NCI-H146 treated with DMSO at 0.1 percent for 48 hours (cell line): ENCODE measurements around the gene FBLN7.
A peak's percentile ranks its signal among the peaks of the same experiment; 100 is the strongest.
"Not testable (repeated sequence)": the region's sequence is repeated elsewhere in the genome, so short reads cannot be mapped to it uniquely, and the experiment has no call there.

ENCODE experiments used
- DNase-seq: peaks from one replicate; lab custom pipeline; 2025; ENCODE audit not compliant: unreplicated experiment; lab: John Stamatoyannopoulos, UW

The FBLN7 gene, protein sequence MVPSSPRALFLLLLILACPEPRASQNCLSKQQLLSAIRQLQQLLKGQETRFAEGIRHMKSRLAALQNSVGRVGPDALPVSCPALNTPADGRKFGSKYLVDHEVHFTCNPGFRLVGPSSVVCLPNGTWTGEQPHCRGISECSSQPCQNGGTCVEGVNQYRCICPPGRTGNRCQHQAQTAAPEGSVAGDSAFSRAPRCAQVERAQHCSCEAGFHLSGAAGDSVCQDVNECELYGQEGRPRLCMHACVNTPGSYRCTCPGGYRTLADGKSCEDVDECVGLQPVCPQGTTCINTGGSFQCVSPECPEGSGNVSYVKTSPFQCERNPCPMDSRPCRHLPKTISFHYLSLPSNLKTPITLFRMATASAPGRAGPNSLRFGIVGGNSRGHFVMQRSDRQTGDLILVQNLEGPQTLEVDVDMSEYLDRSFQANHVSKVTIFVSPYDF

DNA sequence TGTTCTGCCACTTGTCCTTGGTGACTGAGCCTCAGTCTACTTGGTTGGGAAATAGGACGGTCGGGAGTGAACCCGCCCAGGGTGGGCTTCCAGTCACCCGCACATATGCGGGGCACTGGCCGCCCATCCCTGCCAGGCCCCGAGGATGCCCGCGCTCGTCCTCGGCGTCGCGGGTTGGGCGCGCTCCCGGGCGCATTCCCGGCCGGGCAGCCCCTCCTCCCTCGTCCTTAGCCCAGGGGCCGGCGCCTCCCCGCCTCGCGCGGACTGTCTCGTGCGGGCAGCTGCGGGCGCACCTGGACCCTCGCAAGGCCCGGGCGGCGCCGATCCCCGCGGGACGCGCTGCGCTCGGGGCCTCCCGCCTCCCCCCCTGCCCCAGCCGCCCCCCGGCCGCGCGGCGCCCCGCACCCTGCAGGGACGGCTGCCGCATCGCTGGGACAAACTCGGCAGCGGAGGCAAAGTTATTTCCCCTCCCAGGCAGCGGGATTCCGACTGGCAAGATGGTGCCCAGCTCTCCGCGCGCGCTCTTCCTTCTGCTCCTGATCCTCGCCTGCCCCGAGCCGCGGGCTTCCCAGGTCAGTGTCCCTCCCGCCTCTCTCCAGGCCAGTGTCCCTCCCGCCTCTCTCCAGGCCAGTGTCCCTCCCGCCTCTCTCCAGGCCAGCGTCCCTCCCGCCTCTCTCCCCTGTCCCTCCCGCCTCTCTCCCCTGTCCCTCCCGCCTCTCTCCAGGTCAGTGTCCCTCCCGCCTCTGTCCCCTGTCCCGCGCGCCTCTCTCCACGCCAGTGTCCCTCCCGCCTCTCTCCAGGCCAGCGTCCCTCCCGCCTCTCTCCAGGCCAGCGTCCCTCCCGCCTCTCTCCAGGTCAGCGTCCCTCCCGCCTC, at the start of gene FBLN7:
TSS of gene FBLN7 (plus strand) at position 227 of the 874 bp plus-strand sequence. CDS start at position 498, 271 bp downstream.
- DNase-seq: peak; percentile 33

DNA sequence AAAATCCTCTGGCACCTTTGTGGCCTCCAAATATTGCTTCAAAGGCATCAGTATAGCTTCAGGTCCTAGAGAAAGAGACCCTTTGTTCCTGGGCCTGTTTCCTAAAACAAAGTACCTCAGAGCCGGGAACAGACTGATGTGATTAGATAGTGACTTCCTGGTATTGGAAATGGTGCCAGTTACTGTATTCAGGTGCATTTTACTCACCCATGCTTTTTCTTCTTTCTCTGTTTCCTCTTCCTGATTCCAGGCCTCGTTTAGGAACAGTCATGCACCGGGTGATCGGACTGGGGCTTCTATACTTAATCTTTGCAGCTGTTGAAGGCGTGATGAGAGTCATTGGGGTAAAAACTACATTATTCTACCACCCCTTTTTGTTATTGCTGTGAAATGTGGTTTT, 48.8 kb upstream of the FBLN7 start:
- no peak for DNase-seq

DNA sequence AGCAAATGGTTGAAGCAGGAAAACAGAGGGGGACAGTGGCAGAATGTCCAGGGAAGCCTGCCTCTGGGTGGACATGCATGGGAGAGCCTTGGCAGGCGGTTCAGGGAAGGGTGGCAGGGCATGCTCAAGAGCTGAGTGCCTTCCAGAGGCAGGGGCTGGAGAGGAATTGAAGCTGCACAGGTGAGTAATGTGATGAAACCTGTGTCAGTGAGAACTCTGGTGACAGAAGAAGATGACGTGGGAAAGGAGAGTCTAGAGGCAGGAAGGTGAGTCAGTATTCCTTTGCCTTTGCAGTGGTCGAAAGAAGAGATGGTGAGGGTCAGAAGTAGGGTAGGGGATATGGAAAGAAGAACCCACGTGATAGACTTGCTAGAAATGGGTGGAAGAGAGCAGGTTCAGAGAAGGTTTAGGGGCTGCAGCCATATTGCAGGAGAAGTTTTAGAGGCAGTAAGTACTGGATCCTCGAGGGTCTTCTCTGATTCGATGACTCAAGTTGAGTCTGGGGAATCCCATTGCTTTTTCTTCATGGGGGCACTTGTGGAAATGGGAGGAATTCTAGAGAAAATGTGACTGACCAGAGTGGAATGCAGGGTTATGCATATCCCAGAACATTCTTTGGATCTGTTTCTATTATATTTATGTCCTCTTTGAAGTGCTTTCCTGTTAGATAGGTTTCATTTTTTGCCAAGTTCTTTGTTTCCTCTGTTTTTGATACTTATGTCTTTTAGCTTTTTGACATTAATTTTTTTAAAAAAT, 45.7 kb upstream of the FBLN7 start:
- DNase-seq: no peak

DNA sequence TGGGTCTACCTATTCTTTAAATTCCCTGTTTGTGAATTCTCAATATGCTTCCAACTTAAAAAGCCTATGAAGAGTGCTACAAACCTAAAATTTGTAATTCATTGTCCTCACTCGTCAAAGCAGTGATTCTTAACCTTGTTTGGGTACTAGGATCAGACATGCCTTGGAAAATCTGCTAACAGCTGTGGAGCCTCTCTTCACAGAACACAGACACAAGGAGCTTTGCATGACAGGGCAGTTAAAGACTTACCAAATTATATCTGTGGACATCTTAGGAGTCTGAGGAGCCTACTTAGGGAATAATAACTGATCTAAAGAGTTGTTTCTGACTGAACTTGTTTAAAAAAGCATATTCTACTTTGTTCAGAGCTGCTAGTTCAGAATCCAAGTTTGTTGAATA, 45.0 kb upstream of the FBLN7 start:
- DNase-seq: no peak

DNA sequence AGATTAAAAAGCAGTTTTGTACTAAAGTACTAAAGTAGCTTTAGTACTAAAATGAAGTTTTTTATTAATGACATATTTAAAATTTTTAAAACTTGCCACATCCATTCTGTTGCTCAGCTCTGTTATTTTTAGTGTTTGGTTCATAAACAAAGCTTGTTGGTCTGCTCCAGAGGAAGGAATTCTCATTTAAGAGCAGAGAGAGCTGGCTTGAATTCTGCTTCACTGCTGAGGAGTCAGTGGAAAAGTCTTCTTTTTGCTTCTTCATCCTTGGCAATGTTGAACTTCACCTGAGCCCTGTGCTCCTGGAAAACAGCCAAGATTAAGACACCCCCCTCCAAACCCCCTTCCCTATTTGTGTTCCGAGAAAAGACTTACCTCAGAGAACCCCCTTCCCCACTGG, 42.5 kb upstream of the FBLN7 start:
- no peak for DNase-seq

DNA sequence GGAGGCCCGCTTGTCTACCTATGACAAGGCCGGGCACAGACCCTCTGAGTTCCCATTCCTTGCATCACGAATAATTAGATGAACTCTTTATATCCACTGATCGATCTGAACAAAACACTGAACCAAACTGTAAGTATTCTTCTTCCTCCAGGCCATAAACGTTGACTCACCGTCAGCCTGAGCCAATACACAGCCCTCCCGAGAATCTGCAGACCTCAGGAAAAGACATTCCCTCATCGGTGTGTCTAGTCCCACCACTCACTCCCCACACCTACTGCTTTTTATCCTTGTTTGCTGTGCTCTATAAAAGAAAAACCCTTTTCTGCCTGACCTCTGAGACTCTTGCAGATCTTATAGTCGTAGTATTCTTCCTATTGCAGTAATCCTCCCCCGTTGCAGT, 42.1 kb upstream of the FBLN7 start:
- no peak for DNase-seq

DNA sequence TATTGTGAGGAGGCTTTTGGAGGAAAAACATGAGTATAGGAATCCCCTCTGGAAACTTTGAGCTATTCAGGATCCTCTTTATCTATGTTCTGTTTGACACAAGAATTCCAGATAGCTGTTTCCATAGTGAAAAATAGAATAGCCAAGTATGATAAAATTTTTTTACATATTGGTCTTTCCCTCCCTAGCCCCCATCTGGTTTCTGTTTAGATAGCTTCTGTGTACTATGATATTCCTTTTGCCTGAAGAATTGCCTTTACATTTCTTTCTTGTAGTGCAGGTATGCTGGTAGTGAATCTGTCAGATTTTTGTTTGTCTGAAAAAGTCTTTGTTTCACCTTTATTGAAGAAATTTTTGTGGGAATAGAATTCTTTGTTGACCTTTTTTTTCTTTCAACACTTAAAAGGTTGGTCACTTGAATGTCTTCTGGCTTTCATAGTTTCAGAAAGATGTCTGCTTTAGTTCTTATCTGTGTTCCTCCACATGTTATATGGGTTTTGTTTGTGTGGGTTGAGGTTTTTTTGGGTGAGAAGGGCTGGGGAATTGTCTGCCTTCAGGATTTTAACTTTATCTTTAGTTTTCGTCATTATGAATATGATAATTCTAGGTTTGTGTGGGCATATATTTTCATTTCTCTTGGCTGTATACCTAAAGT, 29.9 kb upstream of the FBLN7 start:
- DNase-seq: no peak

DNA sequence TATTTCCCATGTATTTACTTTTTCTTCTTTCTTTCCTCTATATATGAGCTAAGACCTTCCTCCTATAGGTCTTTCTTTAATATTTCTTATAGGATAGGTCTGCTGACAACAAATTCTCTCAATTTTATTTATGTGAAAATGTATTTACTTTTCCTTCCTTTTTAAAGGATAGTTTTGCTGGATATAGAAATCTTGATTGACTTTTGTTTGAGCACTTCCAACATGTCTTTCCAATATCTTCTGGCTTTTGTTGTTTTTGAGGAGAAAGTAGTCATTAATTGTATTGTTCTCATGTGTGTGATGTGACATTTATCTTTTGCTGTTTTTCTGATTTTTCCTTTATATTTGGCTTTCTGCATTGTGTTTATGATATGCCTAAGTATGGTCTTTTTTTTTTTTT, 28.9 kb upstream of the FBLN7 start:
- DNase-seq: no peak

DNA sequence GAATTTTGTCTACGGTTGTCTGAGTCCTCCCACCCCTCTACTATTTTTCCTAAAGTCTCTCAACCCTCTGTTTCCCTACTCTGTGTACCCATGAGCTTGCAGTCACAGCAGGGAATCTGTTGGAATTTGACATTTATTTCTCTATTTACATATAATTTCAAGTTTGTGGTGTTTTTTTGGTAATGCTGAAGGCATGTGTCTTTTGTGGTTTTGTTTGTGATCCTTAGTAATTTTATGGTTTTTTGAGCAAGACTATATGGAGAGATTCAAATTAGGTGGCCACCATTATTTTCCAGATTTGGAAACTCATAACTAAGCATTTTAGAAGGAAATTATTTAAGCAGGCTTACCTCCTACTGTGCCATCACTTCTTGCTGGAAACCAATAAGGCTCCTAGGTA, 27.2 kb upstream of the FBLN7 start:
- no peak for DNase-seq

DNA sequence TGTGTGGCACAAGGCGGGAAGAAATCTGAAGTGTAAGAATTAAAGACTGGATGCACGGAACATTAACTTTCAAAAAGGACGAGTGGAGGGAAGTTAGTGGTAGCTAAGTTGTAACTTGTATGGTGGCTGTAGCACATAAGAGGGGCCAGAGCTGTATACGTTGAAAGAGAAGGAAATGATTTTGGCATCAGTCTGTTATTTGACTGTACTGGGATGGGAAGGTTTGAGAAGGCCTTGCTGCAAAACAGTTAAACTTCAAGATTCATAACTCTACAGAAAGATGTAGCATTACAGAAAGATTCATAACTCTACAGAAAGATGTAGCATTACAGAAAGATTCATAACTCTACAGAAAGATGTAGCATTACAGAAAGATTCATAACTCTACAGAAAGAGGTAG, 24.8 kb upstream of the FBLN7 start:
- not testable (repeated sequence) for DNase-seq

DNA sequence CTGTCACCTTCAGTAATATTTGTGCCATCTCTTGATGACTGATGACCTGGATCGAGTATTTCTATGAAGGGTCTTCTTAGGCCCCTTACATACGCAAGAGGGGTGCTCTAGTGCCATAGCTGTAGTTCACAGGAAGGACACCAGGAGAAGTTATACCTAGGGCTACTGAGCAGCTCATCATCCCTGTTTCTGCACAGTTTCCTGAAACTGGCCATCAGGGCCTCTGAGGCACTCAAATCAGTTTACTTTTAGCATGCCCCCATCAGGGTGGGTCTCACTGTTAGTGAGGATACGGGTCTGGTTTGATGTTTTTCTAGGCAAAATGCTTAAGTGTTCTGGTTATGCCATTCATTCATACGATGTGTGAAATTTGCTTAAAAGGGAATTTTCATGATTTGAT, 20.0 kb upstream of the FBLN7 start:
- DNase-seq: no peak

DNA sequence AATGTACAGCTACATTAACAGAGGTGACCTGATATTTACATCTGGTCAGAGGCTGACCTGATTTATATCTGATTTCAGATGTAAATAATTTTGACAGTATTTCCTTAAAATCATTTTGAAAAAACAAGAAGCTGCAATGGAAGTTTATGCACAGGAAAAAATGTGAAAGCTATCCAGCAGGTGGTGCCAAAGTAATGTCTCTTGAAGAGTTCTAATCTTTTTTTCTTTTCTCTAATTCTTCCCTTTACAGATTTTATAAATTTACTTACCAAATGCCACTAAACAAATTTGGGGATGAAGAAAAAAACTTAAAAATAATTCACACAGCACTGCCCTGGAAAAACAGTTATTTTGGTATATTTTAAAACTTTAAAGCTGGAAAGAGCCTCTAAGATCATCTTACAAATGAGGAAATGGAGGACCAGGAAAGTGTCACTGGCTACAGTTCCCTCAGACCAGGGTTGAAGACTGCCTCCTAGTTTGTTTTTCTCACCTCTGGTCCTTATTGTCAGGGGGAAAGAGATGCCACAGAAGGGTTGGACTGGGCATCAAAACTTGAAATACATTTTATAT, 16.4 kb upstream of the FBLN7 start:
- DNase-seq: no peak

DNA sequence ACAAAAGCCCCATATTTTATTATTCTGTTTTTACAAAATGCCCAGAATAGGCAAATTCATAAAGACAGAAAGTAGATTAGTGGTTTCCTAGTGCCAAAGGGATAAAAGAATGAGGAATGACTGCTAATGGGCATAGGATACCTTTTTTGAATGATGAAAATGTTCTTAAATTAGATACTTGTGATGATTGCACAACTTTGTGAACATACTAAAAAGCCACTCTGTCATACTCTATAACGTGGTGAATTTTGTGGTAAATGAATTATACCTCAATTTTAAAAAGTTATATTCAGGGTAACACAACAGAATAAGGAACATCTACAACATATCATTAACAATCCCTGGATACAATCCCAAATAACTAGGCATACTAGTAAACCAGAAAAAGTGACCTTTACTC, 9.1 kb upstream of the FBLN7 start:
- no peak for DNase-seq

DNA sequence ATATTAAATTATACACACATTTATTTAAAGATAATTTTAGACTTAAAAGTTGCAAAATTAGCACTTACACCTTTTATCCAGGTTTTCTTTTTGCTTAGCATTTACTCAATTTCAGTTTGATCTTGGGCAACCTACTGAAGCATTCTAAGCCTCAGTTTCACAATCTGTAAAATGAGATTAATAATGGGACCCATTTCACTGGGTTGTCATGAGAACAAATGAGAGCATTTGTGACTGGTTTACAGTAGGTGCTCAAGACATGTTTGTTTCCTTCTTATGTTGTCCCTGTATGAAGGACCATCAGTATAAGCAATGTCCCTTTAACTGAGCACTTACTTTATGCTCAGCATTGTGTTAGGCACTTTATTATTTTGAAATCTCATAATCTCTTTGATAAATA, 4.8 kb upstream of the FBLN7 start:
- no peak for DNase-seq

DNA sequence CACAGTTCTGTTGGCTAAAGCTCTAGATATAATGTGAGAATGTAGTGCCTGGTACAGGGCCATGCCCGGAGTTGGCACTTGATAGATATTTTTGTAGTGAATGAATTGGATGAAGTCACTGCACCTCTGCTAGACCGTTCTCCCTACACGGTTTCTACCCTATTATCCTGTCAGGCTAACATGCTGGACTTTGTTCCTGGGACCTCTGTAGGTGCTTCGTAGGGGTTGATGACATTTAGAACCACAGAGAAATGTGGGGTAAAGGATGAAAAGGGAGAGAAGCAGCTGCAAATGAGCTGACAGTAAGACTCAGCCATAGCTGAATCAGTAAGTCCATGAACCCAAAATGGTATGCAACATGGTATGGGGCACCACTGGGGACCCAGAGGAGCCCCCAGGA, 4.1 kb upstream of the FBLN7 start:
- no peak for DNase-seq

DNA sequence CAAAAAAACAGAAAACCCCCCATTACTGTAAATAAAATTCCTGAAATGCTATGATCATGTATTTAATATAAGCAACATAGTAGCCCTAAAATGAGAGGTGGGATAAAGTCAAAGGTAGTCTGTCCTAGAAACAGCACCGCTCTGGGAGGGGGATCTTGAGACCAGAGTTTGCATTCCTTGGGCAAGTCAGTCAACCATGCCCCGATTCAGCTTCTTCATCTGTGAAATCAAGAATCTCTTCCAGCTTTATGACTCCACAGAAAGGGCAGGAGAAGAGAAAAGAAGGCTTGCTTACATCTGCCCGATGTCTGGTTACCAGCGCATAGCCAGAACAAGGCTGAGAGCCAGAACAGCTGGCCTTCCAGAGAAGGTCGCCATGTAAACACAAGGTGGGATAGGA, 2.1 kb upstream of the FBLN7 start:
- DNase-seq: no peak

DNA sequence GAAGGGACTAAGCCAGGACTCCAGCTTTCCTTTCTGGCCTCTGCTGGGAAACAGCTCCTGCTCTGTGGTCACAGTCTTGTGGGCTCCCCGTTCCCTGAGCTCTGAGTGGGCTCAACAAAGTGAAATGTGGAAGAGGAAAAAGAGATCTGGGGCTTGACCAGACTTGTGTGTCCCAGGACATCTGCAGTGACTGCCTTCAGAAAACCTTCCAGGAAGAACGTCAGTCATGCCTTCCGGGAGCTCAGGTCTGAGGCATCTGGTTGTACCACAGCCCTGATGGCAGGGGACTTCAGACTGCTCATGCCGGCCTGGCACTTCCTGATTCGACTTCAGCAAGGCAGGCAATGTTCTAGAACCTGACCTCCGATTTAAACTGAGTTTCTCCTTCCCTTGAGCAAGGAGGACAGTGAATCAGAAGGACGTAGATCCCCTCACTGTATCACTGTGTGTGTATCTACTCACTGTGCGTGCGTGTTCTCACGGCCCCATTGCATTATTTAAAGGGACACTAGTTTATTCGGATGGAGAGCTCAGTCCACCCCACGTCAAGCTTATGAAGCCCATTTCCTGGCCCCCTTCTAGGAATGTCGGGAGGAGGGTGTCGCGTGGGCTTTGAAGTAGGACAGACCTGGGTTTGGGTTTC, 548 bp upstream of the FBLN7 start:
- DNase-seq: peak; percentile 23

DNA sequence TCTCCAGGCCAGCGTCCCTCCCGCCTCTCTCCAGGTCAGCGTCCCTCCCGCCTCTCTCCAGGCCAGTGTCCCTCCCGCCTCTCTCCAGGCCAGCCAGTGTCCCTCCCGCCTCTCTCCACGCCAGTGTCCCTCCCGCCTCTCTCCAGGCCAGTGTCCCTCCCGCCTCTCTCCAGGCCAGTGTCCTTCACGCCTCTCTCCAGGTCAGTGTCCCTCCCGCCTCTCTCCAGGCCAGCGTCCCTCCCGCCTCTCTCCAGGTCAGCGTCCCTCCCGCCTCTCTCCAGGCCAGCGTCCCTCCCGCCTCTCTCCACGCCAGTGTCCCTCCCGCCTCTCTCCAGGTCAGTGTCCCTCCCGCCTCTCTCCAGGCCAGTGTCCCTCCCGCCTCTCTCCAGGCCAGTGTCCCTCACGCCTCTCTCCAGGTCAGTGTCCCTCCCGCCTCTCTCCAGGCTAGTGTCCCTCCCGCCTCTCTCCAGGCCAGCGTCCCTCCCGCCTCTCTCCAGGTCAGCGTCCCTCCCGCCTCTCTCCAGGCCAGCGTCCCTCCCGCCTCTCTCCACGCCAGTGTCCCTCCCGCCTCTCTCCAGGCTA, 939 bp downstream of the FBLN7 start:
- not testable (repeated sequence) for DNase-seq

DNA sequence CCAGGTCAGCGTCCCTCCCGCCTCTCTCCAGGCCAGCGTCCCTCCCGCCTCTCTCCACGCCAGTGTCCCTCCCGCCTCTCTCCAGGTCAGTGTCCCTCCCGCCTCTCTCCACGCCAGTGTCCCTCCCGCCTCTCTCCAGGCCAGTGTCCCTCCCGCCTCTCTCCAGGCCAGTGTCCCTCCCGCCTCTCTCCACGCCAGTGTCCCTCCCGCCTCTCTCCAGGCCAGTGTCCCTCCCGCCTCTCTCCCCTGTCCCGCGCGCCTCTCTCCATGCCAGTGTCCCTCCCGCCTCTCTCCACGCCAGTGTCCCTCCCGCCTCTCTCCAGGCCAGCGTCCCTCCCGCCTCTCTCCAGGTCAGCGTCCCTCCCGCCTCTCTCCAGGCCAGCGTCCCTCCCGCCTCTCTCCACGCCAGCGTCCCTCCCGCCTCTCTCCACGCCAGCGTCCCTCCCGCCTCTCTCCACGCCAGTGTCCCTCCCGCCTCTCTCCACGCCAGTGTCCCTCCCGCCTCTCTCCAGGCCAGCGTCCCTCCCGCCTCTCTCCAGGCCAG, 1.5 kb downstream of the FBLN7 start:
- DNase-seq: not testable (repeated sequence)
